NCI-H2081 (cell line): ENCODE data around the gene CAMTA2.
A peak's percentile ranks its signal among the peaks of the same experiment; 100 is the strongest.

Experiments used
- DNase-seq, 2 experiments: peaks; one replicate each; lab custom pipeline; 2025; lab: John Stamatoyannopoulos, UW

CAMTA2 gene

GRCh38 chr17:4967539-4968485 lies 19.7 kb downstream of the CAMTA2 start, which contains the start of gene SPAG7:
Gene SPAG7, minus strand, starts transcription at chr17:4967817. Its CDS starts 13 bp downstream, at chr17:4967804.
- peak; percentile 87 to 89 for DNase-seq

GRCh38 chr17:4966844-4967538 lies 20.5 kb downstream of the CAMTA2 start:
- peak; percentile 95 to 98 for DNase-seq

GRCh38 chr17:4965311-4965986 lies 22.0 kb downstream of the CAMTA2 start:
- DNase-seq = no peak

- no peak for DNase-seq
Observed at GRCh38 chr17:4960279-4960922, 27.1 kb downstream of the CAMTA2 start.

GRCh38 chr17:4959261-4959965 lies 28.1 kb downstream of the CAMTA2 start:
- no peak for DNase-seq

GRCh38 chr17:4958102-4958501 lies 29.4 kb downstream of the CAMTA2 start:
- no peak for DNase-seq

GRCh38 chr17:4956493-4957061 lies 30.9 kb downstream of the CAMTA2 start:
- DNase-seq = no peak

GRCh38 chr17:4955091-4955490 lies 32.4 kb downstream of the CAMTA2 start:
- DNase-seq = no peak

GRCh38 chr17:4953451-4953961 lies 34.0 kb downstream of the CAMTA2 start:
- DNase-seq = no peak

- DNase-seq = no peak
Observed at GRCh38 chr17:4951486-4951885, 36.0 kb downstream of the CAMTA2 start.

GRCh38 chr17:4950746-4951204 lies 36.7 kb downstream of the CAMTA2 start, which contains the start of gene ENO3:
Gene ENO3, plus strand, starts transcription at chr17:4951119. Its CDS starts 711 bp downstream, at chr17:4951830.
- DNase-seq = peak in 1 of 2 experiments; percentile 9

- peak in 1 of 2 experiments; percentile 29 for DNase-seq
Observed at GRCh38 chr17:4950075-4950745, 37.3 kb downstream of the CAMTA2 start.

GRCh38 chr17:4949321-4950074 lies 38.0 kb downstream of the CAMTA2 start:
- DNase-seq = peak; percentile 31 to 37

- DNase-seq = peak; percentile 75 to 84
Observed at GRCh38 chr17:4948931-4949320, 38.5 kb downstream of the CAMTA2 start.

- DNase-seq = peak; percentile 75 to 77
Observed at GRCh38 chr17:4948166-4948930, 39.1 kb downstream of the CAMTA2 start, which contains the start of gene PFN1. Gene PFN1, minus strand, starts transcription at chr17:4948530. Its CDS starts 136 bp downstream, at chr17:4948394.

- peak; percentile 30 to 35 for DNase-seq
Observed at GRCh38 chr17:4947411-4948165, 39.9 kb downstream of the CAMTA2 start.

GRCh38 chr17:4947010-4947410 lies 40.5 kb downstream of the CAMTA2 start:
- no peak for DNase-seq
